Upper lobe of right lung (tissue), 1 donor: ENCODE data around the gene LCK. TPM values are rescaled to one million over a fixed set of nuclear protein-coding genes. Genes with fewer than 3 reads are reported as not detected.

Experiments
- ATAC-seq: fragments of 200-7000 bp; cut with Tn5 transposase; one replicate; pipeline ENCODE4 v1.9.1; 2020; ENCODE audit warnings: mild to moderate bottlenecking, moderate library complexity
- DNase-seq: peaks from one replicate; pipeline ENCODE4 v3.0.0-alpha.2; 2020
- H3K27ac ChIP-seq: fragments of 200-600 bp; one replicate; pipeline ENCODE4 v1.8.0; 2022
- H3K27me3 ChIP-seq: fragments of 200-600 bp; one replicate; pipeline ENCODE4 v1.8.0; 2022; ENCODE audit warnings: mild to moderate bottlenecking
- H3K36me3 ChIP-seq: fragments of 200-600 bp; one replicate; pipeline ENCODE4 v1.8.0; 2022
- H3K4me1 ChIP-seq: fragments of 200-600 bp; one replicate; pipeline ENCODE4 v1.8.0; 2022
- H3K4me3 ChIP-seq: fragments of 200-600 bp; one replicate; pipeline ENCODE4 v1.8.0; 2022; ENCODE audit warnings: mild to moderate bottlenecking
- H3K9me3 ChIP-seq: fragments of 200-600 bp; one replicate; pipeline ENCODE4 v1.8.0; 2022
- intact Hi-C: fragments of 100-400 bp; cut with DNase I; formaldehyde crosslinking; loops from one replicate; pipeline ENCODE4 v1.11.0; 2022
- total RNA-seq: library from RNA; stranded (reverse); fragmentation: NEBNext Ultra II Directional; extraction: Animal tissue kit (Norgen Biotek cat#: 25700); gene quantifications from one replicate; pipeline ENCODE4 v1.2.1, GENCODE V29; 2021
- TF ChIP-seq, protein P1 (sequence below): fragments of 200-600 bp; IDR thresholded peaks from one replicate; pipeline ENCODE4 v1.8.0; 2022; ENCODE audit warnings: antibody characterized with exemption
- donor health status: DM: no; HTN: yes; CAD: no; lungs with severe emphysema.

Gene LCK
- total RNA-seq, 1 donor from 2014 or later, result 8.3 TPM

DNA sequence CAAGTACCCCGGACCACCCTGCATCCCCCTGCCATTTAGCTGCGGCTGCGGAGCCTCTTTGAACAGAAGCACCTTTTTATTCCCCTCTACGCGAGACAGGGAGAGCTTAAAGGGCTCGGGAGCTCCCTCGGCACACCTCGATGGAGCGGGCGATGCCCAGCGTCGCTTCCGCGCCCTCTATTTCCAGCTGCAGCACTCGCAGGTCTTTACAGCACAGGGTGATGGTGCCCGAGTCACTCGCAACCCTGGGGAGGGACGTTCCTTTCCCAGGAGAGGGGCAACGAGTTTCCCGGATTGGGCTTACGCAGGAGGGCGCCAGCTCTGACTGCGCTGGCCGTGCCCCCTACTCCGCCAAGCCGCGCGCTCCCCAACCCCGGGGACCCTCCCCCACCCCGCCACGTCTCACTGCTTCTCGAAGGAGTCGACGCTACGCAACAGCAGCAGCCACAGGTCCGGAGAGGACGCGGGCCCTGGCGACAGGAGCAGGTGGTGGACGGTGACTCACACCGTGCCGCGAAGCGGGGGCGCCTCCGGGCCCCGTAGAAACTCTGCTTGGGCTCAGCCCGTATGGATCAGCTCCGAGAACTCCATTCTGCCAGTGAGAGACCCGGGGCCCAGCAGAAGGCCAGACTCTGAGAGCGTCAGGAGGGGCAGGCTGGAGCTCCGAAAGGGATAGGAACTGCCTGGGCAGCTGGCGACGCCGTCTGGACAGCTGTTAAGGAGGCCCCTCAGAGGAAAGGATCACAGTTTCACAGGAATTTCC, 9.9 kb upstream of the LCK start:
- intact Hi-C loops, result loop anchor here (10.0 kb wide), 1 partner anchor 54 kb away; the partner anchor contains the start of gene HDAC1

DNA sequence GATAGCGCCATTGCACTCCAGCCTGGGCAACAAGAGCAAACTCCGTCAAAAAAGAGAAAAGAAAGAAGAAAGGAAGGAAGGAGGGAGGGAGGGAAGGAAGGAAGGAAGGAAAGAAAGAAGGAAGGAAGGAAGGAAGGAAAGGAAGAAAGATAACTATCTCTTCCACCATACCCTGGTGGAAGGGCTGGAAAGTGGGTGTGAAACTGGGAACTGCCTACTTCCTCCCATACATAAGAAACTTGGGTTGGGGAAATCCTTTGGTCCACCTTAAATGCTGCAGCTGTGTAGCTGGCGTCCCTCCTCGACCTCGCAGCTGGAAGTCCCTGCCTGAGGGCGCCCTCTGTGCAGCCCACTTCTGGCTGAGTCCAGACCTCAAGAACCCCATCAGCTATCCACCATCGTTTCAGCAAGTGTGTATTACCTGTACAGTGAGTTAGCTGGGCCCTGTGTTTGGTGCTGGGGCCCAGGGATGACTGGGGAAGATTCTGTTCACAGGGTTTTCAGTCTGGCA, 8.7 kb upstream of the LCK start:
- intact Hi-C loops, result loop anchor here (10.0 kb wide), 1 partner anchor 52 kb away; the partner anchor contains the start of gene HDAC1

More for the DNA sequence above, 9.9 kb upstream of the LCK start:
- Histone ChIP-seq H3K27ac (peak overlapping the region; percentile 79), H3K36me3 (no peaks in the 10 kb centered on the region), H3K4me3 (peak overlapping the region; percentile 79), H3K4me1 (peaks cover 26% of the 10 kb centered on the region), H3K27me3 (no peaks in the 10 kb centered on the region), H3K9me3 (no peaks in the 10 kb centered on the region)
- peak; percentile 81 for DNase-seq
- ATAC-seq, result peak; percentile 70
- TF ChIP-seq, protein P1, sequence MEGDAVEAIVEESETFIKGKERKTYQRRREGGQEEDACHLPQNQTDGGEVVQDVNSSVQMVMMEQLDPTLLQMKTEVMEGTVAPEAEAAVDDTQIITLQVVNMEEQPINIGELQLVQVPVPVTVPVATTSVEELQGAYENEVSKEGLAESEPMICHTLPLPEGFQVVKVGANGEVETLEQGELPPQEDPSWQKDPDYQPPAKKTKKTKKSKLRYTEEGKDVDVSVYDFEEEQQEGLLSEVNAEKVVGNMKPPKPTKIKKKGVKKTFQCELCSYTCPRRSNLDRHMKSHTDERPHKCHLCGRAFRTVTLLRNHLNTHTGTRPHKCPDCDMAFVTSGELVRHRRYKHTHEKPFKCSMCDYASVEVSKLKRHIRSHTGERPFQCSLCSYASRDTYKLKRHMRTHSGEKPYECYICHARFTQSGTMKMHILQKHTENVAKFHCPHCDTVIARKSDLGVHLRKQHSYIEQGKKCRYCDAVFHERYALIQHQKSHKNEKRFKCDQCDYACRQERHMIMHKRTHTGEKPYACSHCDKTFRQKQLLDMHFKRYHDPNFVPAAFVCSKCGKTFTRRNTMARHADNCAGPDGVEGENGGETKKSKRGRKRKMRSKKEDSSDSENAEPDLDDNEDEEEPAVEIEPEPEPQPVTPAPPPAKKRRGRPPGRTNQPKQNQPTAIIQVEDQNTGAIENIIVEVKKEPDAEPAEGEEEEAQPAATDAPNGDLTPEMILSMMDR, result no peak

DNA sequence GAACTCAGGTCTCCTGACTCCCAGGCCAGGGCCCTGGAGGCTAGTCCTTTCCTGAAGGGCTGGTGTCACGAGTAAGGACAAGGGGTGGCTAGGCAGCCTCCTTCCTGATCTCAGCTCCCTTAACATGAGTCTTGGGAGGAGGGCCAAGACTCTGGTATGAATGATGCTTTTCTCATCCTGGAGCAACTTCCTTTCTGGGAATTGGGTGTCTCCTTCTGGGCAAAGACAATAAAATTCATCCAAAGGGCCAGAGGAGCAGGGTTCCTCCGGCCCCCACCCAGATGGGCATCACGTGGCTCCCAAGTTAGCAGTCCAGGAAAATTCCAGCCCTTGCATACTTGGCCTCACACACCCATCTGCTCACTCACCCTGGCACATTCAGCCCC, 4.2 kb upstream of the LCK start, which contains the start of gene FAM167B:
FAM167B (plus strand) TSS at position 335 of the 386 bp plus-strand sequence. CDS start 200 bp downstream, outside the sequence.
- no peak for DNase-seq
- TF ChIP-seq, protein P1, result no peak
- Histone ChIP-seq H3K9me3 (no peaks in the 10 kb centered on the region), H3K36me3 (no peaks in the 10 kb centered on the region), H3K4me1 (peaks cover 48% of the 10 kb centered on the region), H3K27ac (peak within 1 kb of the TSS; percentile 75), H3K4me3 (peak within 1 kb of the TSS; percentile 41), H3K27me3 (no peaks in the 10 kb centered on the region)
- ATAC-seq, result peak; percentile 51
- intact Hi-C loops, result loop anchor here (10.0 kb wide), 1 partner anchor 48 kb away; the partner anchor contains the start of gene HDAC1

More for the DNA sequence above, 8.7 kb upstream of the LCK start:
- H3K36me3 ChIP-seq, result no peaks in the 10 kb centered on the region
- peak; percentile 9 for ATAC-seq
- peak overlapping the region; percentile 12 for H3K4me3 ChIP-seq
- H3K27me3 ChIP-seq, result no peaks in the 10 kb centered on the region
- peak overlapping the region; percentile 1 for H3K27ac ChIP-seq
- H3K9me3 ChIP-seq, result no peaks in the 10 kb centered on the region
- DNase-seq, result no peak
- TF ChIP-seq, protein P1, result no peak
- peaks cover 30% of the 10 kb centered on the region for H3K4me1 ChIP-seq

- intact Hi-C loops, result loop anchor here (10.0 kb wide), 1 partner anchor 47 kb away; the partner anchor contains the start of gene HDAC1
- no peak for DNase-seq
- peak overlapping the region; percentile 75 for H3K27ac ChIP-seq
- TF ChIP-seq, protein P1, result no peak
- H3K27me3 ChIP-seq, result no peaks in the 10 kb centered on the region
- H3K9me3 ChIP-seq, result no peaks in the 10 kb centered on the region
- peaks cover 48% of the 10 kb centered on the region for H3K4me1 ChIP-seq
- H3K36me3 ChIP-seq, result no peaks in the 10 kb centered on the region
- ATAC-seq, result no peak
- H3K4me3 ChIP-seq, result peak overlapping the region; percentile 41
Observed at GRCh38 chr1:32247452-32247851, 3.6 kb upstream of the LCK start.

GRCh38 chr1:32247983-32248889, 2.8 kb upstream of the LCK start:
- H3K27me3 ChIP-seq, result no peaks in the 10 kb centered on the region
- H3K27ac ChIP-seq, result peak overlapping the region; percentile 75
- H3K9me3 ChIP-seq, result no peaks in the 10 kb centered on the region
- DNase-seq, result peak; percentile 92
- peak overlapping the region; percentile 41 for H3K4me3 ChIP-seq
- no peaks in the 10 kb centered on the region for H3K36me3 ChIP-seq
- intact Hi-C loops, result loop anchor here (10.0 kb wide), 1 partner anchor 47 kb away; the partner anchor contains the start of gene HDAC1
- peak; percentile 91 for ATAC-seq
- TF ChIP-seq, protein P1, result peak; percentile 82
- peaks cover 45% of the 10 kb centered on the region for H3K4me1 ChIP-seq
